HG02763 (cell line): ENCODE measurements around the gene TAS1R3.

ENCODE experiments used
- ATAC-seq: cut with Tn5 transposase; IDR thresholded peaks from one replicate; pipeline ENCODE4 v1.9.1; 2021; ENCODE audit warnings: mild to moderate bottlenecking, moderate library complexity; ENCODE audit not compliant: unreplicated experiment

The TAS1R3 gene

GRCh38 chr1:1331068-1331965 lies at the start of gene TAS1R3:
Gene TAS1R3 (plus strand): TSS chr1:1331280. CDS start chr1:1331346, 66 bp downstream.
- ATAC-seq = no peak

DNA sequence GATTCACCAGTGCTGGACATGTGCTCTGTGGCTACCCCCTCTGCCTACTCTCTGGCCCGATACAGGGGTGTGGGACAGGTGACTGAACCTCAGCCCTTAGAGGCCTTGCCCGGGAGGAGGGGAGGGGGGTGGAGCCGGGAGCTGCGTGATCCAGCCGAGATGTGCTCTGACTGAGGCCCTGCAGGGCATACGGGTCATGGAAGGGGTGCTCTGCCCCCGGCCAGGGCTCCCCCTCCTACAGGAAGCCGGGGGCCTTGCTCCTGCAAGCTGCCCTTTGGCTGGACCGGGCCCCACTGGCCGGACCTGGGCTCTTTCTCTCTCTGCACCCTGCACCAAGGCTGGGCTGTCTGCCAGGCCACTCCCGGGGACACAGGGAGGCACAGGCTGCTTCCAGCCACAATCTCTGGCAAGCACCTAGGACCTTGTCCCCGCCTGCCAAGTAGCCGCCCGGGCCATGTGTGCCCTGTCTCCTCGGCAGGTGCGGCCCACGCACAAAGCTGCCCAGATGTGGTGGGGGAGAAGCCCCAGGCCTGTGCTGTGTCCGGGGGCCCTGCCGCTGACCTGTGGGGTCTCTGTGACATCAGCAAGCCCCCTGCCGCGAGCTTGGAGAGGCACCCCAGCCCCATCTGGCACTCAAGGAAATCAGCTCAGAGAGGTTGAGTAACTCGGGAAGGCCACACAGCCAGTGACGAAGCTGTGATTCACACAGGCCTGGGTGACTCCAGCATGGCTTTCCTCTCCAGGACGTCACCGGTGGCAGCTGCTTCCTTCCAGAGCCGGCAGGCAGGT lies 49.4 kb upstream of the TAS1R3 start:
- ATAC-seq = no peak

DNA sequence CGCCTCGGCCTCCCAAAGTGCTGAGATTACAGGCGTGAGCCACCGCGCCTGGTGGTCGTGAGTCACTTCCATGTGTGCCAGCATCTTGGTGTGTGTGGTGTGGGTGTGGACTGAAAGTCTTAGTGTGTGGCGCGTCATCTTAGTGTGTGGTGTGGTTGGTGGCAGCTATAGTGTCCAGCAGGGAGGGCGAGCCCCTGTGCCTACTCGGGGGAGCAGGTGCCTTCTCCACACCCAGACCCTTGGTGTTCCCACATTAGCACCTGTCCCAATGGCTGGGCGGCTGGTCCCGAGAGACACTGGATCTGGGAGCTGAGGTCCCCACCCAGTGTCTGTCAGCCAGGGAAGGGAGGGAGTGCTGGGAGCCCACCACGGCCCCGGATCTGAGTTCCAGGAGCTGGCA lies 48.1 kb upstream of the TAS1R3 start:
- ATAC-seq = no peak

GRCh38 chr1:1283821-1284220 lies 47.3 kb upstream of the TAS1R3 start:
- no peak for ATAC-seq

DNA sequence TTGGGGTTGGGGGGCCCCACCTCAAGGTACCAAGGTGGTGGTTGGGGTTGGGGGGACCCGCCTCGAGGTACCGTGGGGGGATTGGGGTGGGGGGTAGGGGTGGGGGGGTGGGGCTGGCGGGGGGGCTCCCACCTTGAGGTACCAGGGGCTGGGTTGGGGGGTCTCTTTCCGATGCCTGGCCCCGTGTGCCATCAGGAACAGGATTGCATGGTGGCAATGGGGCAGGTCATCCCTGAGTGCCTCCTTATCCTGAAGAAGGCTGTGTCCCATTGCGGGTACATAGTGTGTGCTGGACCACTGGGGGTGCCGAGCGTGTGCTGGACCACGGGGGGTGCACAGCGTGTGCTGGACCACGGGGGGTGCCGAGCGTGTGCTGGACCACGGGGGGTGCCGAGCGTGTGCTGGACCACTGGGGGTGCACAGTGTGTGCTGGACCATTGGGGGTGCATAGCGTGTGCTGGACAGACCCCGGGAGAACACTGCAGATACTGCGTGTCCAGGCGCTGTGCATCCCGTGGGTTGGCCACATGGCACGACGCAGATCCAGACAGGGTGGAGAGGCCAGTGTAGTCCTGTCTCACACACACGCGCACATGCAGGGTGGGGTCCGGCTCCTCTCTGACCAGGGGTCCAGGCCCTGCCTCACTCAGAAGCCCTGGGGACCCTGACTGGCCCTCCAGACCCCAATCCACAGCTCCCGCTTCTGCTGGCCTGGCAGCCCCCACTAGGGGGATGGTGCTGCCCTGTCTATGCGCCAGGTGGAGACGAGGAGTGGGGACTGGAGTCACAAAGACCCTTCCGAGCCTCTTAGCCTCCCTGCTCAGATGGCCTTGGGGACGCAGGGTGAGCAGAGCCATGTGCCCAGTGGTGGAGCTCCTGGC lies 46.6 kb upstream of the TAS1R3 start:
- ATAC-seq = no peak

DNA sequence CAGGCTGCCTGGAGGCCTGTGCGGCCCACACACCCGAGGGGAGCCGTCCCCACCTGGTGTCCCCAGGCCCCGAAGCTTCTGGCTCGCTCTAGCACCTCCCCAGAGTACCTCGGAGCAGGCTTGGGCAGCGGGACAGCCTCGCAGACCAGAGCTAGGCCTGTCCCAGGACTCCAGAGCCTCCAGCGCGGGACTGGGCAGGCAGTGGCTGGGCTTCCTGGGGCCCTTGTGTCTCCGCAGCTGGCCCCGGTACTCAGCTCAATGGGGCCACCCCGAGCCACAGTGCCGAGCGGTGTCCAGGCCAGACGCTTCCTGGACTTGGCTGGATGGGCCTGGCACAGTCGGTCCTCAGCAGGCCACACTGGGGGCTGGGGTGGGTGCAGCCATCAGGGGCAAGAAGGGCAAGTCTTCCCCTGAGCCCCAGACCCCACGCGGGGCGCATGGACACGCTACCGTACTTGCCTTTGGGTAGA lies 45.9 kb upstream of the TAS1R3 start:
- no peak for ATAC-seq

DNA sequence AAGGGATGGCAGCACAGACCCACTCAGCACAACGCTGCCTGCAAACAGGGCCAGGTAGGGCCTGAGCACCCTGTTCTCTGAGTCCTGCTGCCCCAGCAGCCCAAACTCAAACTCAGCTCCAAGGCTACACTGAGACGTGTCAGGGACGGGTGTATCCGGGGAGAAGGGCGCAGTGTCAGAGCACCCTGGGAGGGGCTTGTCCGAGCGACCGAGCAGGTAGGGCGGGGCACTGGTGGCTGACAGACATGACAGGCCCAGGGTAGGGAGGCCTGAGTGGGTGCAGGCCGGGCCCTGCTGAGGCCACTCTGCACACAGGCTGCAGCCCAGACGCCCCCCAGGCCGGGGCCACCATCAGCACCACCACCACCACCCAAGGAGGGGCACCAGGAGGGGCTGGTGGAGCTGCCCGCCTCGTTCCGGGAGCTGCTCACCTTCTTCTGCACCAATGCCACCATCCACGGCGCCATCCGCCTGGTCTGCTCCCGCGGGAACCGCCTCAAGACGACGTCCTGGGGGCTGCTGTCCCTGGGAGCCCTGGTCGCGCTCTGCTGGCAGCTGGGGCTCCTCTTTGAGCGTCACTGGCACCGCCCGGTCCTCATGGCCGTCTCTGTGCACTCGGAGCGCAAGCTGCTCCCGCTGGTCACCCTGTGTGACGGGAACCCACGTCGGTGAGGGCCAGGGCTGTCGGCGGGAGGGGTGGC lies 45.3 kb upstream of the TAS1R3 start:
- no peak for ATAC-seq

DNA sequence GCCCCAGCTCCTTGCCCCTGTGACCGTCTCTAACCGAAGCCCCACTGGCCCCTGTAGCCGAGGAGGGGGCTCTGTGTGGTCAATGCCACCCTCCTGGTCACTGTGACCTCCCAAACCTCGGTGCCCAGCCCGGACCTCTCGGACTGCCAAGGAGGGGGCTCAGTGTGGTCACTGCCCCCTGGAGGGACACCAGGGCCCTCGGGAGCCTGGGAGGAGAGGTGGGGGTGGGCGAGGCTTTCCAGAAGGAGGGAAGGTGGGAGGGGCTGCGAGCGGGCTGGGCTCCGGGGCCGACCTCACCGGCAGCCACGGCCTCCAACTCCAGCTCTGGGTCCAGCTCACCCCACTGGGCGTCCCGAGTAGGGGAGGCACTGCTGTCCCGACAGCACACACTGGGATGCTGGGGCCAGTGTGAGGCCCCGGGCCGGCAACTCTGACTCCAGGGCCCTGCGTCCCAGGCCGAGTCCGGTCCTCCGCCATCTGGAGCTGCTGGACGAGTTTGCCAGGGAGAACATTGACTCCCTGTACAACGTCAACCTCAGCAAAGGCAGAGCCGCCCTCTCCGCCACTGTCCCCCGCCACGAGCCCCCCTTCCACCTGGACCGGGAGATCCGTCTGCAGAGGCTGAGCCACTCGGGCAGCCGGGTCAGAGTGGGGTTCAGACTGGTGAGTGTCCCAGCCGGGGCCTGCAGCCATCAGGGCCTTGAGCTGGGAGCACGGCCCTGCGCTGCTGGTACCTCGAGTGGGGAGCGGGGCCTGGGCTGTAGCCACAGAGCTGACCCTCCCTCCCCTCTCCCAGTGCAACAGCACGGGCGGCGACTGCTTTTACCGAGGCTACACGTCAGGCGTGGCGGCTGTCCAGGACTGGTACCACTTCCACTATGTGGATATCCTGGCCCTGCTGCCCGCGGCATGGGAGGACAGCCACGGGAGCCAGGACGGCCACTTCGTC lies 44.5 kb upstream of the TAS1R3 start:
- ATAC-seq = no peak

- no peak for ATAC-seq
Observed at GRCh38 chr1:1287288-1288110, 43.6 kb upstream of the TAS1R3 start.

DNA sequence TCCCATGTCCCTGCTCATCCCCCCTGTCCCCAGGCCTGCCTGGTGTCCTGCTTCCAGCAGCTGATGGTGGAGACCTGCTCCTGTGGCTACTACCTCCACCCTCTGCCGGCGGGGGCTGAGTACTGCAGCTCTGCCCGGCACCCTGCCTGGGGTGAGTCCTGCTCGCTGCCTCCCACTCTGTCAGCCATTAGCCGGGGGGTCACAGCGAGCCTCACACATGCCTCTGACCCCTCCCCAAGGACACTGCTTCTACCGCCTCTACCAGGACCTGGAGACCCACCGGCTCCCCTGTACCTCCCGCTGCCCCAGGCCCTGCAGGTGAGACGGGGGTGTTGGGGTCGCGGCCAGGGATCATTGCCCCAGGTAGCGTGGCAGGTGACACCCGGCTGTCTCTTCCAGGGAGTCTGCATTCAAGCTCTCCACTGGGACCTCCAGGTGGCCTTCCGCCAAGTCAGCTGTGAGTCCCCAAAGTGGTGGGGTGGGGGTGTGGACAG lies 40.8 kb upstream of the TAS1R3 start:
- ATAC-seq = no peak

- no peak for ATAC-seq
Observed at GRCh38 chr1:1291023-1291528, 40.0 kb upstream of the TAS1R3 start.

- ATAC-seq = no peak
Observed at GRCh38 chr1:1291548-1292441, 39.3 kb upstream of the TAS1R3 start.

DNA sequence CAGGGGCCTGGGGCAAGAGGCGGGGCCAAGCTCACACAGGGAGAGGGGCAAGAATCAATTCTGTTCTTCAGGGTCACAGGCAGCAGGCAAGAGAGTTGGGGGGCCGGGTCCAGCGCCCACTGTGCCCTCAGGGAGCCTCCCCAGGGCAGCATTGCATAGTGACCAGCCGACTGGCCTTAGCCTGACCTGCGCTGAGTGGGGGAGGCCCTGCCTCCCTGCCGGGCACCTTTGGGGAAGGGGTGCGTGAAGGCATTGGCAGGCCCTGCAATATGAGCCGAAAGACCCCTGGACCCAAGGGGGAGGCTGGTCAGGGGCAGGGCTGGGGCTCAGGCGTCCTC lies 38.7 kb upstream of the TAS1R3 start:
- no peak for ATAC-seq

GRCh38 chr1:1292851-1293250 lies 38.2 kb upstream of the TAS1R3 start:
- no peak for ATAC-seq

GRCh38 chr1:1293263-1294249 lies 37.5 kb upstream of the TAS1R3 start:
- ATAC-seq = no peak
